SHP77 treated with DMSO at 0.1 percent for 48 hours (cell line): ENCODE data around the gene ZEB2.

Source experiments
- DNase-seq: peaks from one replicate; lab custom pipeline; 2025; lab: John Stamatoyannopoulos, UW

ZEB2 gene

GRCh38 chr2:144351687-144352086, 168.2 kb downstream of the ZEB2 start:
- DNase-seq, result no peak

- DNase-seq, result no peak
These were observed 169.6 kb downstream of the ZEB2 start for GRCh38 chr2:144350151-144350802.

GRCh38 chr2:144349674-144350073, 170.2 kb downstream of the ZEB2 start:
- no peak for DNase-seq

- no peak for DNase-seq
These were observed 171.1 kb downstream of the ZEB2 start for GRCh38 chr2:144348846-144349245.

GRCh38 chr2:144346229-144346628, 173.7 kb downstream of the ZEB2 start:
- DNase-seq, result no peak

- no peak for DNase-seq
These were observed 176.8 kb downstream of the ZEB2 start for GRCh38 chr2:144343145-144343544.

- DNase-seq, result no peak
These were observed 178.4 kb downstream of the ZEB2 start for GRCh38 chr2:144341538-144341937.

GRCh38 chr2:144339048-144339447, 180.9 kb downstream of the ZEB2 start:
- no peak for DNase-seq

GRCh38 chr2:144334551-144334950, 185.4 kb downstream of the ZEB2 start:
- no peak for DNase-seq
